GM11168 (cell line): ENCODE results near the gene ARHGAP5.
"Not testable (repeated sequence)": the region's sequence is repeated elsewhere in the genome, so short reads cannot be mapped to it uniquely, and the experiment has no call there.

Experiments
- in situ Hi-C: fragments of 300-500 bp; cut with MboI; formaldehyde crosslinking; loops from one replicate; pipeline ENCODE4 v1.12.0; 2022; ENCODE audit warnings: low sequenced_read_pairs; ENCODE audit not compliant: unreplicated experiment

ARHGAP5 gene

DNA sequence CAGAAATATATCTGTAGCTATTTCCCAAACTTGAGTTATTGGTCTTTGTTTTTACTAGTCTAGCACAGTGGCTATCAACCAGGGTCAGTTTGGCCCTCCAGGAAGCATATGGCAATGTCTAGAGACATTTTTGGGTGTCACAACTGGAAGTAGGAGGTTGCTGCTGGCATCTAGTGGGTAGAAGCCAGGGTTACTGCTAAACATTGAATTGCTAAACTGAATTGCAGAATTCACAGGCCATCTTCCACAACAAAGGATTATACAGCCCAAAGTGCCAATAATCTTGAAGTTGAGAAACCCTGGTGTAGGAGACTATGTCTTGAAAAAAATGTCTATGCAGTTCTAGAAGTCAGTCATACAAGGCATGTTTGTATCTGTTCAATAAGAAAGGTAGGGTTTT lies 27.7 kb downstream of the ARHGAP5 start:
- in situ Hi-C loops = no loop called here

DNA sequence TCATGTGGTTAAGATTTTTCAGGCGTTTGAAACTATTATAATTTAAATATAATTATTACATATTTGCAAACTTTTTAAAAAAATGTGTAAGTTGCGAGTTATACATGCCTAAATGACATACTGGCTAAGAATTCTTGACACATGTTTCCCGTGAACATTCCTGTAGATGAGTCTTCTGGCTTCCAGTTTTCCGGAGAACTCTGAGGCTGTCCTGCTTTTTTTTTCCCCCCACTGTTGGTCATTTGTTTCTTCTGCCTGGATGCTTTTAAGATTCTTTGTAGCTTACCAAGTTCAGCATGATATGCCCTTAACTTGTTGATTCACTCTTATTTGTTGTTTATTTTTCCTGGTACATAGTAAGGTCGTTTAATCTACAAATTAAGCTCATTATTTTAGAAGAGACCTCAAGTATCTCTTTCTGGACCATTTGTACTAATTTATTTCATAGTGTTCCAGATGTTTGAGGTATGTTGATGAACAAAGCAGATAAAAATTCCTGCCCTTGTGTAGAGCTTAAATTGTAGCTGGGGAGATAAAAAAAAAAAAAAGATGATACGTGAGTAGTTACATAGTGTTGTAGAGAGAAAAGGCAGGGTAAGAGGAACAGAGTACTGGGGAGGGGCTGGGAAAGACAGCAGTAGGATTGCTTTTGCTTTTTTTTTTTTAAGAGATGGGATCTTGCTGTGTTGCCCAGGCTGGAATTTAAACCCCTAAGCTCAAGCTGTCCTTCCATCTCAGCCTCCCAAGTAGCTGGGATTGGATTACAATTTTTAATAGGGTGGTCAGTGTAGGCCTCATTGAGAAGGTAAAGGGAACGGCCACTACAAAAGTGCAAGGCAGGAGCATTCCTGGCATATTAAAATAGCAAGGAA lies 32.8 kb downstream of the ARHGAP5 start:
- in situ Hi-C loops = no loop called here

DNA sequence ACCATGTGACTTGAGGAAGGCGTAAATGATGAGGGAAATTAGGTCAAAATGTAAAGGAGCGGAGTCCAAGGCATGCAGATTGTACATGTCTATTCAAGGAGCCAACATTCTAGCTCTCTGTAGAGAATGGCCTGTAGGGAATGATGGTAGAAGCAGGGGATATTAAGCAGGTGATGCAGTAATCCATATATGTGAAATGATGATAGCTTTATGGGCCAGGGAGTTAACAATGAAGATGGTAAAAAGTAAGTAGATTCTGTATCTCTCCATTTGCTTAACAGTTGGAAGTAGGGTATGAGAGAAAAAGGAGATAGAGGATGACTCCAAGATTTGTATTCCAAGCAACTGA lies 33.4 kb downstream of the ARHGAP5 start:
- in situ Hi-C loops = no loop called here

- in situ Hi-C loops = no loop called here
Observed at GRCh38 chr14:32121536-32121935, 44.4 kb downstream of the ARHGAP5 start.

- in situ Hi-C loops = no loop called here
Observed at GRCh38 chr14:32121948-32122347, 44.8 kb downstream of the ARHGAP5 start.

- in situ Hi-C loops = not testable (repeated sequence)
Observed at GRCh38 chr14:32126899-32127730, 50.0 kb downstream of the ARHGAP5 start.

GRCh38 chr14:32127731-32128654 lies 50.9 kb downstream of the ARHGAP5 start:
- in situ Hi-C loops = not testable (repeated sequence)

- in situ Hi-C loops = no loop called here
Observed at GRCh38 chr14:32128703-32129102, 51.6 kb downstream of the ARHGAP5 start.

DNA sequence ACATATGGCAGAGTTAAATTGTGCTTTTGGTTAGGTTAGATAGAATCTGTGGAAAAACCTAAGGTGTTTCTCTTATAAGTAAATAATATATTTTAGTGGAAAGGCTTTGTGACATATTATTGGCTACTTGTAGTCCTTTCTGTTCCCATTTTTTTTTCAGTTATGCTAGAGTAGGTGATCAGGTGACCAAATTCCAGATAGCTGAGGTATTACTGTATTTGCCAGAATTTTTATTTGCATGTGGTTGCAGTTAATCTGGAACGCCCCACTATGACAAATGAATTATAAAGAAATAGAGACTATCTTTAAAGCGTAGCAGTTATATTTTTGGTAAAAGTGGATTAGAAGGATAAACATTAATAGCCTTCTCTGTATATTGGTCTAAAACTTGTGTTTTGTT lies 52.0 kb downstream of the ARHGAP5 start:
- in situ Hi-C loops = no loop called here

DNA sequence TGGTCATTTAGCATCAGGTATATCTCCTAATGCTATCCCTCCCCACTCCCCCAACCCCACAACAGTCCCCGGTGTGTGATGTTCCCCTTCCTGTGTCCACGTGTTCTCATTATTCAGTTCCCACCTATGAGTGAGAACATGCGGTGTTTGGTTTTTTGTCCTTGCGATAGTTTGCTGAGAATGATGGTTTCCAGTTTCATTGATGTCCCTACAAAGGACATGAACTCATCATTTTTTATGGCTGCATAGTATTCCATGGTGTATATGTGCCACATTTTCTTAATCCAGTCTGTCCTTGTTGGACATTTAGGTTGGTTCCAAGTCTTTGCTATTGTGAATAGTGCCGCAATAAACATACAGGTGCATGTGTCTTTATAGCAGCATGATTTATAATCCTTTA lies 54.6 kb downstream of the ARHGAP5 start:
- in situ Hi-C loops = not testable (repeated sequence)

- in situ Hi-C loops = no loop called here
Observed at GRCh38 chr14:32134448-32135097, 57.5 kb downstream of the ARHGAP5 start.

- in situ Hi-C loops = no loop called here
Observed at GRCh38 chr14:32136027-32136825, 59.1 kb downstream of the ARHGAP5 start.

DNA sequence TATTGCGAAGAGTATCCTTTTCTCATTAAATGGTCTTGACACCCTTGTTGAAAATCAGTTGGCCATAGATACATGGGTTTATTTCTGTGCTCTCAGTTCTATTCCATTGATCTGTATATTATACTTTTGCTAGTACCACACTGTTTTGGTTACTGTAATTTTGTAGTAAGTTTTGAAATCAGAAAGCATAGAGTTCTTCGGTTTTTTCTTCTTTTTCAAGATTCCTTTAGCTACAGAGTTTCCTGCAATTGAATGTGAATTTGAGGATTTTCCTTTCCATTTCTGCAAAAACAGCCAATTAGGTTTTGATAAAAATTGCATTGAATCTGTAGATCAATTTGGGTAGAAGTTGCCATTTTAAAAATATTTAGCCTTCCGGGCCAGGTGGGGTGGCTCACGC lies 60.2 kb downstream of the ARHGAP5 start:
- in situ Hi-C loops = no loop called here

- in situ Hi-C loops = no loop called here
Observed at GRCh38 chr14:32137892-32138291, 60.8 kb downstream of the ARHGAP5 start.

GRCh38 chr14:32142341-32142740 lies 65.2 kb downstream of the ARHGAP5 start:
- in situ Hi-C loops = no loop called here

DNA sequence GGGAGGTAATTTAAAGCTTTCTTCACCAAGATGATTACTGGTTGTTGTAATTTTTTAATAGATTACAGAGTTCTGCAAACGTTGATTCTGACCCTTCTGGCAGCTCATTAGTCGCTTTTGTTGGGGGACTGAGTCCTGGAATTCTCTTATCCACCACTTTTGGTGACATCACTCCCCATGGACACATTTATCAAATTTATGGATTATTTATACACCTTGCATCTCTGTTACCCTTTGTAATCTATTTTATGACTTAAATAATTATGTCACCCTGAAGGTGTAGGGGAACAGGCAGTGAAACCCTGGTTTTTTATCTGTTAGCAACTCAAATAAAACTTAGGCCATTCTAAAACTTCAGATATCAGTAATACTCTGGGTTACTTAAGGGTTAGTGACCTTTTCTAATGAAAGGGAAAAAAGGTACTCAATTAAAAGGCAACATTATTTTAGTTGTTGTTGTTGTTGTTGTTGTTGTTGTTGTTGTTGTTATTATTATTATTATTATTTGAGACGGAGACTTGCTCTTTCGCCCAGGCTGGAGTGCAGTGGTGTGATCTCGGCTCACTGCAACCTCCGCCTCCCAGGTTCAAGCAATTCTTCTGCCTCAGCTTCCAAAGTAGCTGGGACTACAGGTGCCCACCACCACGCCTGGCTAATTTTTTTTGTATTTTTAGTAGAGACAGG lies 65.8 kb downstream of the ARHGAP5 start:
- in situ Hi-C loops = no loop called here

DNA sequence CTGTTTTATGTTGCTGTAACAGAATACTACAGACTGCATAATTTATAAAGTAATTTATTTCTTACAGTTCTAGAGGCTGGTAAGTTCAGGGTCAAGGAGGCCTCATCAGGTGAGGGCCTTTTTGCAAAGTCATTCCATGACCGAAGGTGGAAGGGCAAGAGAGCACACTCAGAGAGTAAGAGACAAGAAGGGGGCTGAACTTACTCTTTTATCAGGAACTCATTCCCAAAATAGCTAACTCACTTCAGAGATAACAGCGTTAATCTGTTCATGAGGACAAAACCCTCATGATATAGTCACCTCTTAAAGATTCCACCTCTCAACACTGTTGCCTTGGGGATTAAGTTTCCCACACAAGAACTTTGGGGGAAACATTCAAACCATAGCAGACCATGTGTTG lies 73.3 kb downstream of the ARHGAP5 start:
- in situ Hi-C loops = no loop called here

DNA sequence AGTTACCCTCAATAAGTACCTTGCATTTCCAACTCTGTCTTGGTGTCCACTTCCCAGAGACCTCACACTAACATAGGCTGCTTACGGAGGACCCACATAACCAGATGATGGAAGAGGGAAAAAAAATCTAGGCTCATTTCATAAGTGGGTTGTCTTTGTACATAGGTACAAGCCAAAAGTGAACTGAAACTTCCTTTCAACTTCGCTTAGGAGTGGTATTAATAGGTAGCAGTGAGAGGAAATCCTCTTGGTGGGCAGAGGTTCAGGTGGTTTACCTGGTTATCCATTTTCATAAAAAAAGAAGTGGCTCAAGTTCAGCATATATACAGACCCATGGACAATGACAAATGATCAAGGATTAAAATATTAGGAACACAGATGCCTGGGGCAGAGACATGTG lies 88.9 kb downstream of the ARHGAP5 start:
- in situ Hi-C loops = no loop called here

GRCh38 chr14:32166924-32167323 lies 89.8 kb downstream of the ARHGAP5 start:
- in situ Hi-C loops = no loop called here
